Stomach (tissue), 9 donors: ENCODE data around the gene SSUH2. TPM values are rescaled to one million over a fixed set of nuclear protein-coding genes. Genes with fewer than 3 reads are reported as not detected.

Source experiments
- DNase-seq, 2 donors: peaks; one replicate each; pipeline versions ENCODE4 v3.0.0 to v3.0.0-alpha.2; 2013 to 2019
- H3K27ac ChIP-seq, 5 donors: fragments of 200-600 bp in 4 of 5; sonication (generic) in 4 of 5; one replicate each; pipeline ENCODE4 v1.5.1; 2013 to 2019; ENCODE audit warnings: mild to moderate bottlenecking in 1 of 5, moderate library complexity in 1 of 5
- H3K27me3 ChIP-seq, 3 donors: fragments of 200-600 bp; sonication (generic); one replicate each; pipeline ENCODE4 v1.5.1; 2017 to 2019; ENCODE audit warnings: mixed run types in 1 of 3
- H3K36me3 ChIP-seq, 4 donors: fragments of 200-600 bp; sonication (generic); 1 replicate in 3 of 4; 2 replicates in 1 of 4; pipeline ENCODE4 v1.5.1; 2016 to 2019
- H3K4me1 ChIP-seq, 4 donors: fragments of 200-600 bp; sonication (generic); one replicate each; pipeline ENCODE4 v1.5.1; 2016 to 2019
- H3K4me3 ChIP-seq, 4 donors: fragments of 200-600 bp; sonication (generic) in 3 of 4; one replicate each; pipeline ENCODE4 v1.5.1; 2016 to 2019; ENCODE audit warnings: mild to moderate bottlenecking in 1 of 4
- H3K9me3 ChIP-seq, 4 donors: fragments of 200-600 bp; sonication (generic); one replicate each; pipeline ENCODE4 v1.5.1; 2016 to 2019
- EP300 ChIP-seq: sonication (generic); formaldehyde crosslinking; IDR thresholded peaks from one replicate; pipeline ENCODE4 v1.6.1; 2017; ENCODE audit warnings: antibody characterized with exemption
- POLR2A ChIP-seq, 4 donors: fragments of 450-650 bp; IDR thresholded peaks; one replicate each; pipeline ENCODE4 v1.6.1; 2016; ENCODE audit warnings: antibody characterized with exemption in 4 of 4, control low read depth in 2 of 4, mild to moderate bottlenecking in 1 of 4, moderate library complexity in 1 of 4
- POLR2AphosphoS5 ChIP-seq, 3 donors: sonication (generic); formaldehyde crosslinking; IDR thresholded peaks; one replicate each; pipeline ENCODE4 v1.6.1; 2016; ENCODE audit warnings: antibody characterized with exemption in 3 of 3
- WGBS, 5 donors: extraction: QIAGEN DNeasy Blood & Tissue Kit in 3 of 5; methylation state at CpG; one replicate each; pipeline versions ENCODE4 v1.1.5 to v1.1.7; 2013 to 2018; 5-methylcytosine and 5-hydroxymethylcytosine counted together
- intact Hi-C: fragments of 100-400 bp; cut with DNase I; formaldehyde crosslinking; loops from one replicate; pipeline ENCODE4 v1.15.1; 2023; ENCODE audit warnings: low total_unique reads
- polyA plus RNA-seq, 3 donors: library from polyadenylated mRNA; stranded (reverse); fragments of 200-250 nt; gene quantifications; one replicate each; pipeline ENCODE4 v1.2.3, GENCODE V29; 2013
- total RNA-seq, 5 donors: library from RNA; depleted of rRNA; stranded (reverse); fragments of >200 nt; gene quantifications; one replicate each; pipeline versions ENCODE4 v1.1.0 to v1.2.3, GENCODE V29; 2014 to 2016
- TF ChIP-seq, protein P1 (sequence below), 7 experiments: fragments of 450-650 bp in 4 of 7; fragments of 200-600 bp in 3 of 7; sonication (generic) in 3 of 7; IDR thresholded peaks; one replicate each; pipeline ENCODE4 v1.5.1; 2016 to 2019; ENCODE audit warnings: antibody characterized with exemption in 7 of 7, control low read depth in 2 of 7, mild to moderate bottlenecking in 1 of 7
- donor health status: healthy with polysubstance abuse.
- donor health status: Bipolar disorder and iron deficiency.
- donor health status: healthy.

SSUH2 gene
- total and polyA plus RNA-seq, 8 donors: 0.35 to 6.3 (median 1.0) TPM; not detected in 2

DNA sequence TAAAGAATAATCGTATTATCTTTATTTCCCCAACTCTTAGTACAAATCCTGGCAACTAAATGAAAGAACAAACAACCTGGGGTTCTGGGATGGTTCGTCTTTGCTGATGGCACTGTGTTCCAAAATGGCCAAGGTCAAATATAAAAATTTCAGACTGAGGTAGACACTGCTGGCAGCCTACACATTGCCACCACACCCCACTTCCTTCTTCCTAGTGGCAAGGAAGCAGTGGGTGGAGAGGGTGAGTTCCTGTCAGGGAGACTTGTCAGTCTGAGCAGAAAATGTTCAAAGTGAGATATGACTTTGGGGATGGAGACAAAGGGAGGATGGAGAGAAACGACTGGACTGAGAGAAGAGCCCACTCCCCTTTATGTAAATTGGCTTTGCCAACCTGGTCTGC is 73.3 kb downstream of the SSUH2 start:
- intact Hi-C loops: no loop called here
- Histone ChIP-seq H3K4me1 (no peaks in the 10 kb centered on the region), H3K9me3 (no peaks in the 10 kb centered on the region), H3K4me3 (no peak overlapping the region), H3K27ac (no peak overlapping the region), H3K27me3 (no peaks in the 10 kb centered on the region), H3K36me3 (peaks cover 4 to 56% (median 45%) of the 10 kb centered on the region in 4 donors)
- DNase-seq: no peak
- TF ChIP-seq POLR2A (IDR thresholded peaks at IDR 0.05) (no peak), EP300 (no peak), POLR2AphosphoS5 (IDR thresholded peaks at IDR 0.05) (no peak)
- TF ChIP-seq, protein P1, sequence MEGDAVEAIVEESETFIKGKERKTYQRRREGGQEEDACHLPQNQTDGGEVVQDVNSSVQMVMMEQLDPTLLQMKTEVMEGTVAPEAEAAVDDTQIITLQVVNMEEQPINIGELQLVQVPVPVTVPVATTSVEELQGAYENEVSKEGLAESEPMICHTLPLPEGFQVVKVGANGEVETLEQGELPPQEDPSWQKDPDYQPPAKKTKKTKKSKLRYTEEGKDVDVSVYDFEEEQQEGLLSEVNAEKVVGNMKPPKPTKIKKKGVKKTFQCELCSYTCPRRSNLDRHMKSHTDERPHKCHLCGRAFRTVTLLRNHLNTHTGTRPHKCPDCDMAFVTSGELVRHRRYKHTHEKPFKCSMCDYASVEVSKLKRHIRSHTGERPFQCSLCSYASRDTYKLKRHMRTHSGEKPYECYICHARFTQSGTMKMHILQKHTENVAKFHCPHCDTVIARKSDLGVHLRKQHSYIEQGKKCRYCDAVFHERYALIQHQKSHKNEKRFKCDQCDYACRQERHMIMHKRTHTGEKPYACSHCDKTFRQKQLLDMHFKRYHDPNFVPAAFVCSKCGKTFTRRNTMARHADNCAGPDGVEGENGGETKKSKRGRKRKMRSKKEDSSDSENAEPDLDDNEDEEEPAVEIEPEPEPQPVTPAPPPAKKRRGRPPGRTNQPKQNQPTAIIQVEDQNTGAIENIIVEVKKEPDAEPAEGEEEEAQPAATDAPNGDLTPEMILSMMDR (IDR thresholded peaks at IDR 0.05): no peak
- 42 to 56% (median 46%) methylated on average over 3 of the region's 3 CpGs for WGBS, 5 donors

Other genes with a start within 250 kb of the SSUH2 start
- 10 to 100 TPM in 3 of 5 donors, under 1 TPM in 2; 0.58 to 42.3 (median 17.4) TPM for gene LMCD1, start 143.0 kb downstream of the SSUH2 start, total RNA-seq
- gene LMCD1, start 143.0 kb downstream of the SSUH2 start, polyA plus RNA-seq: 10 to 100 TPM; 21.0 to 60.2 (median 45.5) TPM
- under 1 TPM in 1 of 5 donors, not detected in 4; 0.73 TPM for gene CAV3, start 89.0 kb upstream of the SSUH2 start, total RNA-seq
- gene CAV3, start 89.0 kb upstream of the SSUH2 start, polyA plus RNA-seq: under 1 TPM in 1 of 3 donors, not detected in 2; 0.08 TPM
- gene OXTR, start 124.8 kb upstream of the SSUH2 start, total RNA-seq: under 1 TPM in 1 of 5 donors, not detected in 4; 0.73 TPM
- gene OXTR, start 124.8 kb upstream of the SSUH2 start, polyA plus RNA-seq: 1 to 10 TPM in 1 of 3 donors, not detected in 2; 1.1 TPM